Esophagus squamous epithelium (tissue), 5 donors: Measurements from ENCODE around the gene UBE2D4. TPM values are rescaled to one million over a fixed set of nuclear protein-coding genes. Genes with fewer than 3 reads are reported as not detected.

Experiments used
- DNase-seq: peaks from one replicate; lab custom pipeline; 2025; lab: John Stamatoyannopoulos, UW
- H3K27ac ChIP-seq, 4 donors: fragments of 200-600 bp; sonication (generic); one replicate each; pipeline ENCODE4 v1.5.1; 2016 to 2019; ENCODE audit warnings: mild to moderate bottlenecking in 1 of 4
- H3K27me3 ChIP-seq, 4 donors: fragments of 200-600 bp; sonication (generic); 1 replicate in 3 of 4; 2 replicates in 1 of 4; pipeline versions ENCODE4 v1.5.1 to v1.6.0; 2017 to 2021; ENCODE audit warnings: antibody characterized with exemption in 1 of 4
- H3K36me3 ChIP-seq, 3 donors: fragments of 200-600 bp; sonication (generic); one replicate each; pipeline ENCODE4 v1.5.1; 2016 to 2019
- H3K4me1 ChIP-seq, 3 donors: fragments of 200-600 bp; sonication (generic); one replicate each; pipeline ENCODE4 v1.5.1; 2017 to 2019
- H3K4me3 ChIP-seq, 4 donors: fragments of 200-600 bp; sonication (generic); 1 replicate in 3 of 4; 2 replicates in 1 of 4; pipeline ENCODE4 v1.5.1; 2016 to 2019; ENCODE audit warnings: mild to moderate bottlenecking in 2 of 4, moderate library complexity in 1 of 4
- H3K9me3 ChIP-seq, 3 donors: fragments of 200-600 bp; sonication (generic); one replicate each; pipeline ENCODE4 v1.5.1; 2016 to 2019
- POLR2A ChIP-seq, 4 donors: fragments of 450-650 bp; IDR thresholded peaks; one replicate each; pipeline ENCODE4 v1.6.1; 2017; ENCODE audit warnings: antibody characterized with exemption in 4 of 4, mild to moderate bottlenecking in 4 of 4, moderate library complexity in 3 of 4
- WGBS, 2 donors: methylation state at CpG; one replicate each; pipeline ENCODE4 v1.1.5; 2018; 5-methylcytosine and 5-hydroxymethylcytosine counted together
- intact Hi-C: fragments of 100-400 bp; cut with DNase I; formaldehyde crosslinking; loops from one replicate; pipeline ENCODE4 v1.15.0; 2022
- total RNA-seq, 4 donors: library from RNA; depleted of rRNA; stranded (reverse); fragments of >200 nt; gene quantifications; one replicate each; pipeline ENCODE4 v1.1.0, GENCODE V29; 2016
- TF ChIP-seq, protein P1 (sequence below), 6 experiments: fragments of 450-650 bp in 4 of 6; fragments of 200-600 bp in 2 of 6; sonication (generic) in 2 of 6; IDR thresholded peaks; one replicate each; pipeline ENCODE4 v1.5.1; 2016 to 2019; ENCODE audit warnings: antibody characterized with exemption in 6 of 6, mild to moderate bottlenecking in 4 of 6, moderate library complexity in 4 of 6
- donor health status: DM: yes; HTN: yes; CAD: no.

The UBE2D4 gene
- total RNA-seq, result 10 to 100 TPM in 1 of 4 donors, 1 to 10 TPM in 3; 8.8 to 10.9 (median 9.5) TPM

DNA sequence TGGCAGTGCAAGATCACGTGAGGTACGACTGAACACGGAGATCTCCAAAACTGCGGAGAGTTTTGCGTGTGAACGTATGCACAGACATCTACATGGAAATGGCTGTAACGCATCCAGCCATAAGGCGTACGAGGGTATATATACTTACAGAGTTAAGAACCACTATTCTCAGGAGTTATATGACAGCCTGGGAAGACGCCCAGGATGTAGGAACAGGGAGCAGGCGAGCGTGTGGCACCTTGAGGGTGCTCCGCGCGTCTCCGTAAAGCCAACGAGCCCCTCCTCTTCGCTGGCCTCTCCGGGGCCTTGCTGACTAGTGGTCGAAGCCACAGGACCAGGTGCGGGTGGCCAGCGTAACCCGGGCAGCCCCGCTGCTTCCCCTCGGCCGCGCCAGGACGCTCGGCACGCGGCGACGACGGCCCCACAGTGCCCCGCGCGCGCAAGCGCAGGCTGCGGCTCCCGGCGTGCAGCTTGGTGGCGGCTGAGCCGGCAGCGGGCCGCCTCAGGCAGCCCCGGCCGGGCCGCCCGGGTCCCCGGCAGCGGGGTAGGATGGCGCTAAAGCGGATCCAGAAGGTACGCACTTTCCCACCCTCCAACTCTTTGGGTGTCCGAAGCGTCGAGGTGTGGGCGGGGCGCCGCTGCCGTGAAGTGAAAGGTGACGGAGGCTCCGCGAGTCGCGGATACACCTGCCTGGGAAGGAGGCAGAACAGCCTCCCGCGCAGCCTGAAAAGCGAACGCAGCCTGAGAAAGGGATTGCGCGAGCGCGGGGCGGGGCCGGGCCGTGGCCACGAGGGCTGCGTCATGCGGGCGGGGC lies at the start of gene UBE2D4:
Gene UBE2D4 (plus strand): TSS at position 453 of the 814 bp plus-strand sequence. CDS start 97 bp downstream, at position 550.
- DNase-seq, result peak; percentile 28
- WGBS, 2 donors, result 1% methylated on average over 10 to 15 of the region's 82 CpGs
- H3K36me3 ChIP-seq, result no peaks in the 10 kb centered on the region
- H3K4me1 ChIP-seq, result peaks cover 5 to 33% (median 12%) of the 10 kb centered on the region in 3 donors
- intact Hi-C loops, result no loop called here
- peak within 1 kb of the TSS; percentile 90 to 98 (median 93) for H3K27ac ChIP-seq
- no peaks in the 10 kb centered on the region for H3K9me3 ChIP-seq
- peak in 3 of 4 donors; percentile 78 to 98 (median 95) for TF ChIP-seq POLR2A (IDR thresholded peaks at IDR 0.05)
- TF ChIP-seq, protein P1, sequence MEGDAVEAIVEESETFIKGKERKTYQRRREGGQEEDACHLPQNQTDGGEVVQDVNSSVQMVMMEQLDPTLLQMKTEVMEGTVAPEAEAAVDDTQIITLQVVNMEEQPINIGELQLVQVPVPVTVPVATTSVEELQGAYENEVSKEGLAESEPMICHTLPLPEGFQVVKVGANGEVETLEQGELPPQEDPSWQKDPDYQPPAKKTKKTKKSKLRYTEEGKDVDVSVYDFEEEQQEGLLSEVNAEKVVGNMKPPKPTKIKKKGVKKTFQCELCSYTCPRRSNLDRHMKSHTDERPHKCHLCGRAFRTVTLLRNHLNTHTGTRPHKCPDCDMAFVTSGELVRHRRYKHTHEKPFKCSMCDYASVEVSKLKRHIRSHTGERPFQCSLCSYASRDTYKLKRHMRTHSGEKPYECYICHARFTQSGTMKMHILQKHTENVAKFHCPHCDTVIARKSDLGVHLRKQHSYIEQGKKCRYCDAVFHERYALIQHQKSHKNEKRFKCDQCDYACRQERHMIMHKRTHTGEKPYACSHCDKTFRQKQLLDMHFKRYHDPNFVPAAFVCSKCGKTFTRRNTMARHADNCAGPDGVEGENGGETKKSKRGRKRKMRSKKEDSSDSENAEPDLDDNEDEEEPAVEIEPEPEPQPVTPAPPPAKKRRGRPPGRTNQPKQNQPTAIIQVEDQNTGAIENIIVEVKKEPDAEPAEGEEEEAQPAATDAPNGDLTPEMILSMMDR (IDR thresholded peaks at IDR 0.05), result peak in 1 of 6 experiments; percentile 18
- peak within 1 kb of the TSS; percentile 54 to 73 (median 65) for H3K4me3 ChIP-seq
- H3K27me3 ChIP-seq, result no peaks in the 10 kb centered on the region

DNA sequence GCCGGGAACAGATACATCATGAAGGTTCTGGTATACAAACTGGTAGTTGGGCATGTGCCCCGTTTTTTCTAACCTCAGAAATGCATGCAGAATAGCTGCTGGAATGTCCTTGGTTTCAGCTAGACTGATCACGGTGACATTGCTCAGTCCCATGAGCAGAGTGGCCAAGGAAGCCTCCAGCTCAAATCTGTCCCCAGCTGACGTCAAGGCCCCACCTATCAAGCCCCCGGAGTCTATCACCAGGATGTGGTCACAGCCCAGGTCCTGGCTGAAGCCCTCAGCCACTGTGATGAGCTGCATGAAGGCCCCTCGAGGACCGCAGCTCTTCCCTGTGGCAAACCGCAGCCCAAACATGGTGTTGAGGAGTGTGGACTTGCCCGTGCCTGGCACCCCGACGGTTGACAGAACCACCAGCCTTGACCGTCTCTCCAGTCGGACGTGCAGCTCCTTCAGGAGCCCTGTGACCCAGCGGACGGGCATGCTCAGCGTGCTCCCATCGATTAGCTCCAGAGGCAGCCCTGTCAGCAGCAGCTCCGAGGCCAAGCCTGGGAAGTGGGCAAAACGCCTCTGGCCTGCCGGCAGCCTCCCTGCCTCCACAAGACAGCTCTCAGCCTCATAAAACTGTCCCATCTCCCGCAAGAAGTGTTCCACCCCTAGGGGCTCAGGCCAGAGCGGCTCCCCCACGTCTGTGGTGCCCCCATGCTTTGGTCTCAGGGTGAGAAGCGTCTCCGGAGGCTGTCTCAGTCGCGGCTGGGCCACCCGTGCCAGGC lies 49.1 kb upstream of the UBE2D4 start:
- no peaks in the 10 kb centered on the region for H3K9me3 ChIP-seq
- no peak for DNase-seq
- peaks cover 9 to 45% (median 16%) of the 10 kb centered on the region in 3 donors for H3K4me1 ChIP-seq
- H3K4me3 ChIP-seq, result no peak overlapping the region
- H3K27ac ChIP-seq, result no peak overlapping the region
- H3K36me3 ChIP-seq, result peaks cover 33 to 75% (median 34%) of the 10 kb centered on the region in 3 donors
- H3K27me3 ChIP-seq, result no peaks in the 10 kb centered on the region
- intact Hi-C loops, result no loop called here
- WGBS, 2 donors, result 76 to 86% methylated on average over 5 of the region's 29 CpGs
- TF ChIP-seq POLR2A (IDR thresholded peaks at IDR 0.05), result no peak
- TF ChIP-seq, protein P1 (IDR thresholded peaks at IDR 0.05), result no peak

DNA sequence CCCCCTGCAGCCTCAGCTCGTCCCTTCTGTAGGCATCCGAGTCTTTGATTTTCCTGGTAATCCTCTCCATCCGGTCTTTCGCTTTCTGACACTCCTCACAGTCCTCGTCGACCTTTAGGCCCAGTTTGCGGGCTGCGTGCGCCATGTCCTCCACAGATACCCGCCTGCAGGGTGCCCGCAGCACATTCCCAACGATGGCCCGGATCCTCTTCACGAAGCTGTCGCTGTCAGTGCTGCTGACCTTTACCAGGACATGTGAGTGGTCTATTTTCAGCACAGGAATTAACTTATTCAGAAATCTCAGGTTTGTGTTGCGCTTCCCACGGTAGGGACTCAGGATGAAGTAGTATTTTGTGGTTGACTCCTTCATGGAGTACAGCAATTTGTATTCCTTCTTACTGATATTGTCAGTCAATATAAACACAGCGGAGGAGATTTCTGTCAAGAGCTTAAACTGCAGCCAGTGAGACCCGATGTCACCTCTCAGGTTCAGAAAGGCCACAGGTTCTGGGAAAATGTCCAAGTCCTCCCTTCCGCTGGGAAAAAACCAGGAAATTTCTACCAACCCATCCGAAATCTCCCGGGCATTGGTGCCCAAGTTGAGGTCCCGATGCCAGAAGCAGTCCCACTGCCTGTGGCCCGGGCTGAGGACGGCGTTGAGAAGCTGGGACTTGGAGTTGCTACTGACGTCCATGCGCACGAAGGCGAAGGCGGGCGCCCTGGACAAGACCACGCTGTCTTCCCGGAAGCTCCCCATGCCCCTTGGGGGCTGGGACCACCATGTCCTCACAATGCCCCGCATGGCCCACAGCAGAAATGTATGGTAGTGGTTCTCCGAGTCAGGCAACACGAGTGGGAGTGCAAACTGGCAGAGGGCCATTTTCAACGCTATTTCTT lies 48.0 kb upstream of the UBE2D4 start:
- Histone ChIP-seq H3K9me3 (no peaks in the 10 kb centered on the region), H3K36me3 (peaks cover 33 to 80% (median 34%) of the 10 kb centered on the region in 3 donors), H3K27me3 (no peaks in the 10 kb centered on the region), H3K4me1 (peaks cover under 1 to 34% (median 7%) of the 10 kb centered on the region in 3 donors), H3K4me3 (no peak overlapping the region), H3K27ac (peak overlapping the region in 2 of 4 donors; percentile 63 to 71)
- no peak for TF ChIP-seq POLR2A (IDR thresholded peaks at IDR 0.05)
- TF ChIP-seq, protein P1 (IDR thresholded peaks at IDR 0.05), result no peak
- DNase-seq, result no peak
- intact Hi-C loops, result no loop called here
- 86 to 88% methylated on average over 31 to 36 of the region's 38 CpGs for WGBS, 2 donors

DNA sequence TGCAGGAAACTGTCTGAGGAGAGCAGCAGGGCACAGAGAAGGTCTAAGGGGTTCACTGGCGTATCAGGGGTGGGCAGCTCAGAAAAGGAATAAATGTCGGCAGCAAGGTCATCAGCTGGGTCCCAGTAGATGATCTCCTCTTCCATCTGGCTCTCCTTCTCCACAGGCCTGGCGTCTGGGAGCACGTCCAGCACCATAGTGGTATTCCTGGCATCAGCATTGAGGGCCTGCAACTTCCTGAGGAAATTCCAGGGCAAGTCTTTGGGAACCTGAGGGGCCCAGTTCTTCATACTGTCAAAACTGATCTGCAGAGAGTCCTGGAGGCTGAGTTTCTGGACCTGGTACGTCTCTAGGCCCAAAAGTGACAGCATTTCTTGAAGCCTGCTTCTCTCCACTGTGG lies 47.4 kb upstream of the UBE2D4 start:
- 86% methylated on average over 4 to 5 of the region's 5 CpGs for WGBS, 2 donors
- peaks cover 33 to 86% (median 35%) of the 10 kb centered on the region in 3 donors for H3K36me3 ChIP-seq
- no peaks in the 10 kb centered on the region for H3K27me3 ChIP-seq
- intact Hi-C loops, result no loop called here
- no peak overlapping the region for H3K4me3 ChIP-seq
- no peak for TF ChIP-seq POLR2A (IDR thresholded peaks at IDR 0.05)
- TF ChIP-seq, protein P1 (IDR thresholded peaks at IDR 0.05), result no peak
- H3K27ac ChIP-seq, result peak overlapping the region in 2 of 4 donors; percentile 63 to 71
- no peaks in the 10 kb centered on the region for H3K9me3 ChIP-seq
- DNase-seq, result no peak
- H3K4me1 ChIP-seq, result peaks cover 0 to 28% (median under 1%) of the 10 kb centered on the region in 3 donors
